Thoracic aorta (tissue), 2 donors: ENCODE measurements around the gene FREM2. TPM values are rescaled to one million over a fixed set of nuclear protein-coding genes. Genes with fewer than 3 reads are reported as not detected.
A peak's percentile ranks its signal among the peaks of the same experiment; 100 is the strongest.

Experiments used
- ATAC-seq: fragments of 150-250 bp; one replicate; pipeline ENCODE4 v1.8.0; 2017; ENCODE audit warnings: low read depth; ENCODE audit not compliant: insufficient number of reproducible peaks, low FRiP score
- DNase-seq: peaks from one replicate; pipeline ENCODE4 v3.0.0-alpha.2; 2020; ENCODE audit warnings: low spot score
- H3K27ac ChIP-seq, 2 donors: fragments of 200-600 bp; sonication (generic); 1 replicate in 1 of 2; 2 replicates in 1 of 2; pipeline ENCODE4 v1.5.1; 2016; ENCODE audit warnings: mild to moderate bottlenecking in 2 of 2, moderate library complexity in 2 of 2
- H3K27me3 ChIP-seq: fragments of 200-600 bp; sonication (generic); replicated peaks from 2 replicates; pipeline ENCODE4 v1.6.0; 2016; ENCODE audit warnings: mild to moderate bottlenecking; ENCODE audit not compliant: insufficient read depth
- H3K36me3 ChIP-seq: fragments of 200-600 bp; sonication (generic); one replicate; pipeline ENCODE4 v1.5.1; 2016
- H3K4me1 ChIP-seq, 2 donors: fragments of 200-600 bp; sonication (generic); 1 replicate in 1 of 2; 2 replicates in 1 of 2; pipeline versions ENCODE4 v1.5.1 to v1.6.0; 2016; ENCODE audit warnings: low read depth in 2 of 2, mild to moderate bottlenecking in 1 of 2; ENCODE audit not compliant: control insufficient read depth in 1 of 2
- H3K4me3 ChIP-seq: fragments of 200-600 bp; sonication (generic); 2 replicates; pipeline ENCODE4 v1.5.1; 2016; ENCODE audit warnings: mild to moderate bottlenecking
- H3K9me3 ChIP-seq: fragments of 200-600 bp; sonication (generic); 2 replicates; pipeline ENCODE4 v1.5.1; 2016
- total RNA-seq, 2 donors: library from RNA; depleted of rRNA; stranded (reverse); fragments of >200 nt; gene quantifications; one replicate each; pipeline versions ENCODE4 v1.1.0 to v1.2.3, GENCODE V29; 2016
- TF ChIP-seq, protein P1 (sequence below): fragments of 200-600 bp; sonication (generic); IDR thresholded peaks from one replicate; pipeline ENCODE4 v1.5.1; 2019; ENCODE audit warnings: antibody characterized with exemption

Gene FREM2
- total RNA-seq, 2 donors from 2014 or later, result 0.14 TPM; not detected in 1

DNA sequence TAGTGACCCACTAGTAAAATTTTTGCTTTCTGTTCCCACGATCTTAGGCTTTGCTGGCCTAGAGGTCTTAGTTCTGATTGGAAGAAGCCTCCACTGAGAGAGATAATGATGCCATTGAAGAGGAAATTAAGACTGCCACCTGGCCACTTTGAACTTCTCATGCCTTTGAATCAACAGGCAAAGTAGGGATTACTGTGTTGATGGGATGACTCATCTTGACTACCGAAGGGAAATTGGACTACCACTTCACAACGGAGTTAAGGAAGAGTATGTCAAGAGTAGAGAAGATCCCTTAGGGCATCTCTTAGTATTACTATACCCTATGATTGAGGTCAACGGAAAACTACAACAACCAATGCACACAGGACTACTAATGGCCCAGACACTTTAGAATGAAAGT lies 12.7 kb upstream of the FREM2 start:
- Histone ChIP-seq H3K4me1 (no peaks in the 10 kb centered on the region), H3K4me3 (no peak overlapping the region), H3K36me3 (no peaks in the 10 kb centered on the region), H3K9me3 (no peaks in the 10 kb centered on the region), H3K27ac (no peak overlapping the region), H3K27me3 (peaks cover 3% of the 10 kb centered on the region)
- ATAC-seq, result no peak
- DNase-seq, result no peak
- TF ChIP-seq, protein P1, sequence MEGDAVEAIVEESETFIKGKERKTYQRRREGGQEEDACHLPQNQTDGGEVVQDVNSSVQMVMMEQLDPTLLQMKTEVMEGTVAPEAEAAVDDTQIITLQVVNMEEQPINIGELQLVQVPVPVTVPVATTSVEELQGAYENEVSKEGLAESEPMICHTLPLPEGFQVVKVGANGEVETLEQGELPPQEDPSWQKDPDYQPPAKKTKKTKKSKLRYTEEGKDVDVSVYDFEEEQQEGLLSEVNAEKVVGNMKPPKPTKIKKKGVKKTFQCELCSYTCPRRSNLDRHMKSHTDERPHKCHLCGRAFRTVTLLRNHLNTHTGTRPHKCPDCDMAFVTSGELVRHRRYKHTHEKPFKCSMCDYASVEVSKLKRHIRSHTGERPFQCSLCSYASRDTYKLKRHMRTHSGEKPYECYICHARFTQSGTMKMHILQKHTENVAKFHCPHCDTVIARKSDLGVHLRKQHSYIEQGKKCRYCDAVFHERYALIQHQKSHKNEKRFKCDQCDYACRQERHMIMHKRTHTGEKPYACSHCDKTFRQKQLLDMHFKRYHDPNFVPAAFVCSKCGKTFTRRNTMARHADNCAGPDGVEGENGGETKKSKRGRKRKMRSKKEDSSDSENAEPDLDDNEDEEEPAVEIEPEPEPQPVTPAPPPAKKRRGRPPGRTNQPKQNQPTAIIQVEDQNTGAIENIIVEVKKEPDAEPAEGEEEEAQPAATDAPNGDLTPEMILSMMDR, result no peak

DNA sequence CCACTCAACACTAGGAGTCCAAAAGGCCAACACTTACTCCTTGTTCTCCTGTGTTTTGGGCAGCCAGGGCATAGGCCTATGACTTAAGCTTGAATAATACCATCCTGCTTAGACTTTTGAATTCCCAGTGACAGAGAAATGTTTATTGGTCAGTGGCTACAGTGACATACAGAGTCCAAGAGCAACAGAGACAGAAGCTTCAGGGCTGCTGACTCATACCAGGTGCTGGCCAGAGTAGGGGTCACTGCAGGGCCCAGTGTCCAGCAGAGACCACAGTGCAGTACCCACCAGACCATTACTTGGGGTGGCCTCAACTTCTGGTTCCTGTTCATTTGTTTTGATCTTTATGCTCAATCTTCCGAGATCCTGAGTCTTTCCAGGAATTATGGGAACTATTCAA lies 6.0 kb upstream of the FREM2 start:
- H3K36me3 ChIP-seq, result no peaks in the 10 kb centered on the region
- no peaks in the 10 kb centered on the region for H3K9me3 ChIP-seq
- H3K4me1 ChIP-seq, result no peaks in the 10 kb centered on the region
- no peak overlapping the region for H3K4me3 ChIP-seq
- no peak for ATAC-seq
- TF ChIP-seq, protein P1, result no peak
- DNase-seq, result no peak
- no peaks in the 10 kb centered on the region for H3K27me3 ChIP-seq
- H3K27ac ChIP-seq, result no peak overlapping the region

DNA sequence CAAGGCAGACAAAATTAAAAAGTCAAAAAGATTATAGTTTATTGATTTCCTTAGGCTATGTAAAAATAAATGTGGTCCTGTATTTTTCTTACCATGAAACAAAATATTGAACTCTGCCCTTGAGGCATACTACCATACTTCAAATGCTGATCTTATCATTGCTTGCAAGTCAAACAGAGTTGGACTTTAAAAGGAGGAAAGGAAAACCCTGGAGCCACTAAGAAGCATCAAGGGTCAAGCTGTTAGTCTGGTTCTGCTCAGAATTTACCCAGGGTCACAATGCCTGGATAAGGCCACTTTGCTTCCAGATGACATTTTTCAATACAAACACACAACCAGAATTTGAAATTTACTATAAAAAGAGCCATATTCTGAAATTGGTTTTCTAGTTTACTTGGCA lies 2.2 kb upstream of the FREM2 start:
- Histone ChIP-seq H3K36me3 (no peaks in the 10 kb centered on the region), H3K4me1 (peaks cover 0 to 18% of the 10 kb centered on the region in 2 donors), H3K27ac (no peak overlapping the region), H3K4me3 (no peak overlapping the region), H3K9me3 (no peaks in the 10 kb centered on the region), H3K27me3 (no peaks in the 10 kb centered on the region)
- ATAC-seq (no peak), DNase-seq (no peak)
- TF ChIP-seq, protein P1, result no peak

DNA sequence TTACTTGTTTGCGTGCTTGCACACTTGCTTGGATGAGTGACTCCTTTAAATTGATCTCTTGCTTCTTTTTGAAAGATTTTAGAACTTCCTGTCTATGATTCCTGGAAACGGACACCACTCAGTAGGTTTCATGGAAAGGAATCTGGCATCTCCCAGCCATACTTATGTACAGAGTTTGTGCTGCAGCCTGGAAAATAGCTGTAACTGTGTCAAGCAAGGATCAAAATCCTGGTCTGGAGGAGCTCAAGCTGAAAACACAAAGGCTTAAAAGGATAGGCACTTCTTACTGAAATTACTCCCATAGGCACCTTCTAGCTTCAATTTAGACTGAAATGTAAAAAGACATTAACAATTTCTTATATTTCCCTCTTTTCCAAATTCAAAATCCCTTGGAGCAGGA lies 1.4 kb upstream of the FREM2 start:
- no peaks in the 10 kb centered on the region for H3K9me3 ChIP-seq
- no peak overlapping the region for H3K4me3 ChIP-seq
- peaks cover 0 to 18% of the 10 kb centered on the region in 2 donors for H3K4me1 ChIP-seq
- DNase-seq (no peak), ATAC-seq (no peak)
- no peak overlapping the region for H3K27ac ChIP-seq
- H3K36me3 ChIP-seq, result no peaks in the 10 kb centered on the region
- no peaks in the 10 kb centered on the region for H3K27me3 ChIP-seq
- TF ChIP-seq, protein P1, result no peak

DNA sequence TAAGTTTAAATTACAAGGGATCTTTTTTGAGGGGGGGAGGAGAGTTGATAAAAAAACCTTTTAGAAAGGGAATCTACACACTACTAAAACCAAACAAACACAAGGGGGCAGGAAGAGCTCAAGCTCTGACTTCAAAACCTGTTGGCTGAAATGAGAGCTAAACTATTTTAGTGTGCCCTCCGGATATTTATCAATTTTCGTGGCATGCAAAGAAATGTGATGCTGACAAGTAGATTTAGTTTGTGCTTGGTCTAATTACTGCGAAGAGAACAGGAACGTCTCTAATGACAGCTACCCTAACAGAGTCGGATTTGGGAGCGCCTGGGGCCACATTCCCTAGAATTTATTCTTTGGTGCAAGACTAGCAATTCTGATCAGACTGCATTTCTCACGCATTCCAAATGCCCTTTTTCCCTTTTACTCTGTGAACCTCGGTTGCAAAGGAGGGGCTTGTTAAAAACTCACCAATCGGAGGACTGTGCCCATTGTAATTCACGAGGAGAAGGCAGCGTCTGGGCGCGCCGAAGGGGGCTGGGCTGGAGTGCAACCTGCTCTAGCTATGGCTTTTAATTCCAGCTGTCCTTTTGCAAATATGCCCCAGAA lies 802 bp upstream of the FREM2 start:
- no peak for ATAC-seq
- H3K4me3 ChIP-seq, result peak overlapping the region; percentile 60
- H3K27ac ChIP-seq, result no peak overlapping the region
- DNase-seq, result no peak
- no peaks in the 10 kb centered on the region for H3K36me3 ChIP-seq
- no peaks in the 10 kb centered on the region for H3K27me3 ChIP-seq
- TF ChIP-seq, protein P1, result no peak
- H3K9me3 ChIP-seq, result no peaks in the 10 kb centered on the region
- H3K4me1 ChIP-seq, result peaks cover 0 to 18% of the 10 kb centered on the region in 2 donors
